ENCODE data around the gene LYZL2.
"Not testable (repeated sequence)": the region's sequence is repeated elsewhere in the genome, so short reads cannot be mapped to it uniquely, and the experiment has no call there.

- TF ChIP-seq CTCF, POLR2AphosphoS5 (IDR thresholded peaks at IDR 0.05): not testable (repeated sequence)
These were observed 14.9 kb upstream of the LYZL2 start for GRCh38 chr10:30644408-30644861.
